Measurements from ENCODE around the gene PCGF2. TPM values are rescaled to one million over a fixed set of nuclear protein-coding genes. Genes with fewer than 3 reads are reported as not detected.
A peak's percentile ranks its signal among the peaks of the same experiment; 100 is the strongest.

The PCGF2 gene
- total and polyA plus RNA-seq, 9 of the 15 experiments (the other 6 are each of a cell fraction or from before 2014, with no cell fraction given): 1.3 to 33.4 (median 7.0) TPM

DNA sequence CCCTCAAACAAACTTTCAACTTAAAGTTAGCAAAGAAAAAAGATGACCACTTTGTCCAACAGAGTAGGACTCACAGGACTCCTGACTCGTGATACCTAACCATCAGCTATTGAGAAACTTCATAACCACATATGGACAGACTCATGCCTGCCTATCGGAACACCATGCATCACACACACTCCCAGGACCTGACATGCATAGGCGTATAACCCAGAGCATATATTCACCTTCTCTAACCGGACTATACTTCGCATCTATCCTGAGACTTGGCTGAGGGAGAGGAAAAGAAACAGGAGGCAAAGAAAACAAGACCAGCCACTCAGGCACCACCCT is 49.0 kb upstream of the PCGF2 start:
- H3K9me3 ChIP-seq (replicated peaks; ENCODE audit: control insufficient read depth, insufficient read depth, low read depth, low read length): no peaks in the 10 kb centered on the region
- TF ChIP-seq JUND (IDR thresholded peaks at IDR 0.05; ENCODE audit: borderline replicate concordance, low read depth, low read length) (no peak), JUND (tag; IDR thresholded peaks at IDR 0.05; ENCODE audit: borderline replicate concordance, low read depth, low read length) (no peak), HMG20A (CRISPR knock-in tag; conservative IDR thresholded peaks at IDR 0.05) (no peak), ZNF347 (CRISPR knock-in tag; IDR thresholded peaks at IDR 0.05; ENCODE audit: low read depth) (no peak), ESRRA (IDR thresholded peaks at IDR 0.05; ENCODE audit: borderline replicate concordance, low read depth) (no peak), WHSC1 (IDR thresholded peaks at IDR 0.05; ENCODE audit: low read length) (no peak), HNRNPK (IDR thresholded peaks at IDR 0.05; ENCODE audit: low read depth, low read length, poor library complexity, severe bottlenecking) (no peak), CREM (IDR thresholded peaks at IDR 0.05; ENCODE audit: low read depth) (no peak)
- H3K4me2 ChIP-seq (ENCODE audit: insufficient read depth, low read length): peak overlapping the region; percentile 93
- H4K20me1 ChIP-seq (replicated peaks; ENCODE audit: control insufficient read depth, insufficient read depth, low read length): peaks cover 10% of the 10 kb centered on the region; the same call in 1 of the 2 replicates
- H2AFZ ChIP-seq (ENCODE audit: low read depth, low read length): no peak overlapping the region
- no TSS peak for BruUV-seq (replicated peaks)
- intact Hi-C loops (cut with micrococcal nuclease) (no loop called here), in situ Hi-C loops (cut with MboI) (no loop called here)
- no peaks in the 10 kb centered on the region for H3K9me1 ChIP-seq (ENCODE audit: control insufficient read depth, insufficient read depth, low read length)
- H3K79me2 ChIP-seq (ENCODE audit: control insufficient read depth, insufficient read depth, low read length): peaks cover 42% of the 10 kb centered on the region
- peaks cover 20% of the 10 kb centered on the region in 2 experiments for H3K4me1 ChIP-seq (replicated peaks in 1 of 2; ENCODE audit: control insufficient read depth in 2 of 2, insufficient read depth in 2 of 2, low read length in 2 of 2)
- ATAC-seq (no peak), FAIRE-seq (no peak), DNase-seq (ENCODE audit: extremely low read depth in 1 of 4, low spot score in 3 of 4) (no peak)
- CTCF ChIA-PET (ENCODE audit: low intra/inter-chr PET ratio): no interaction called here
- peak overlapping the region in 1 of 2 experiments; percentile 31; a peak in 1 of 4 replicates for H3K9ac ChIP-seq (ENCODE audit: insufficient read depth in 1 of 2, low read depth in 2 of 2, low read length in 2 of 2)
- H3K27ac ChIP-seq (ENCODE audit: extremely low read depth, low read depth, low read length): no peak overlapping the region
- H3K4me3 ChIP-seq: no peak overlapping the region; the same call in 1 of the 2 replicates
- 71% methylated on average over 5 of the region's 5 CpGs for WGBS (ENCODE audit: insufficient coverage, low coverage, missing lambda C conversion rate)
- peaks cover 40% of the 10 kb centered on the region for H3K36me3 ChIP-seq (ENCODE audit: control insufficient read depth, insufficient read depth, low read length)
- POLR2A ChIA-PET: interaction anchor here (0.7 to 2.5 kb wide), 3 partner anchors 9 to 92 kb away, joined by 3 to 19 read pairs (median 4); partner anchors contain the start of gene MLLT6
- no peaks in the 10 kb centered on the region for H3K27me3 ChIP-seq (ENCODE audit: control insufficient read depth in 2 of 2, insufficient read depth in 2 of 2, low read length in 2 of 2)

Measured in K562 (cell line).